Stomach (tissue), 9 donors: ENCODE measurements around the gene CHST11. TPM values are rescaled to one million over a fixed set of nuclear protein-coding genes. Genes with fewer than 3 reads are reported as not detected.

Experiments used
- DNase-seq, 2 donors: peaks; one replicate each; pipeline versions ENCODE4 v3.0.0 to v3.0.0-alpha.2; 2013 to 2019
- H3K27ac ChIP-seq, 5 donors: fragments of 200-600 bp in 4 of 5; sonication (generic) in 4 of 5; one replicate each; pipeline ENCODE4 v1.5.1; 2013 to 2019; ENCODE audit warnings: mild to moderate bottlenecking in 1 of 5, moderate library complexity in 1 of 5
- H3K27me3 ChIP-seq, 3 donors: fragments of 200-600 bp; sonication (generic); one replicate each; pipeline ENCODE4 v1.5.1; 2017 to 2019; ENCODE audit warnings: mixed run types in 1 of 3
- H3K36me3 ChIP-seq, 4 donors: fragments of 200-600 bp; sonication (generic); 1 replicate in 3 of 4; 2 replicates in 1 of 4; pipeline ENCODE4 v1.5.1; 2016 to 2019
- H3K4me1 ChIP-seq, 4 donors: fragments of 200-600 bp; sonication (generic); one replicate each; pipeline ENCODE4 v1.5.1; 2016 to 2019
- H3K4me3 ChIP-seq, 4 donors: fragments of 200-600 bp; sonication (generic) in 3 of 4; one replicate each; pipeline ENCODE4 v1.5.1; 2016 to 2019; ENCODE audit warnings: mild to moderate bottlenecking in 1 of 4
- H3K9me3 ChIP-seq, 4 donors: fragments of 200-600 bp; sonication (generic); one replicate each; pipeline ENCODE4 v1.5.1; 2016 to 2019
- EP300 ChIP-seq: sonication (generic); formaldehyde crosslinking; IDR thresholded peaks from one replicate; pipeline ENCODE4 v1.6.1; 2017; ENCODE audit warnings: antibody characterized with exemption
- POLR2A ChIP-seq, 4 donors: fragments of 450-650 bp; IDR thresholded peaks; one replicate each; pipeline ENCODE4 v1.6.1; 2016; ENCODE audit warnings: antibody characterized with exemption in 4 of 4, control low read depth in 2 of 4, mild to moderate bottlenecking in 1 of 4, moderate library complexity in 1 of 4
- POLR2AphosphoS5 ChIP-seq, 3 donors: sonication (generic); formaldehyde crosslinking; IDR thresholded peaks; one replicate each; pipeline ENCODE4 v1.6.1; 2016; ENCODE audit warnings: antibody characterized with exemption in 3 of 3
- WGBS, 5 donors: extraction: QIAGEN DNeasy Blood & Tissue Kit in 3 of 5; methylation state at CpG; one replicate each; pipeline versions ENCODE4 v1.1.5 to v1.1.7; 2013 to 2018; 5-methylcytosine and 5-hydroxymethylcytosine counted together
- intact Hi-C: fragments of 100-400 bp; cut with DNase I; formaldehyde crosslinking; loops from one replicate; pipeline ENCODE4 v1.15.1; 2023; ENCODE audit warnings: low total_unique reads
- polyA plus RNA-seq, 3 donors: library from polyadenylated mRNA; stranded (reverse); fragments of 200-250 nt; gene quantifications; one replicate each; pipeline ENCODE4 v1.2.3, GENCODE V29; 2013
- total RNA-seq, 5 donors: library from RNA; depleted of rRNA; stranded (reverse); fragments of >200 nt; gene quantifications; one replicate each; pipeline versions ENCODE4 v1.1.0 to v1.2.3, GENCODE V29; 2014 to 2016
- TF ChIP-seq, protein P1 (sequence below), 7 experiments: fragments of 450-650 bp in 4 of 7; fragments of 200-600 bp in 3 of 7; sonication (generic) in 3 of 7; IDR thresholded peaks; one replicate each; pipeline ENCODE4 v1.5.1; 2016 to 2019; ENCODE audit warnings: antibody characterized with exemption in 7 of 7, control low read depth in 2 of 7, mild to moderate bottlenecking in 1 of 7
- donor health status: healthy with polysubstance abuse.
- donor health status: Bipolar disorder and iron deficiency.
- donor health status: healthy.

CHST11 gene
- total and polyA plus RNA-seq, 8 donors, result 2.3 to 192 (median 18.6) TPM

DNA sequence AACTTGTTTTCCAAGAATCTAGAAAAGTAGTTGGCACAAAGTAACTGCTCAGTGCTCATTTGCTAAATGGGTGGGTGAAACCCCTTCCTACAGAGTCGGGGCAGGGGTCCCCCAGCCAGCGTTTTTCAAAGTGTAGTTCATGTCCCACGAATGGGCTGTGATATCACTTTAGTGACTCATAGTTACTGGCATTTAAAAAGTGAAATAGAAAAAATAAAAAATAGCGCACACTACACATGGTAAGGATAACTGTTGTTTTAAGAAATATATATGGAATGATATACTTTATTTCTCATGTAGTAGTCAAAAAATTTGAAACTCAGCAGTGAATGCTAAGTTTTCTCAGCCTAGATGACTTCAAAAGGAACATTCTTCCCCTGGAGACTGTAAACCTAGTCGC lies 250.4 kb downstream of the CHST11 start:
- Histone ChIP-seq H3K27me3 (no peaks in the 10 kb centered on the region), H3K27ac (no peak overlapping the region), H3K4me1 (peaks cover 4 to 36% (median 16%) of the 10 kb centered on the region in 4 donors), H3K4me3 (no peak overlapping the region), H3K9me3 (no peaks in the 10 kb centered on the region), H3K36me3 (no peaks in the 10 kb centered on the region)
- WGBS, 5 donors, result 39 to 58% (median 40%) methylated on average over 5 of the region's 5 CpGs
- intact Hi-C loops, result no loop called here
- TF ChIP-seq EP300 (no peak), POLR2A (IDR thresholded peaks at IDR 0.05) (no peak), POLR2AphosphoS5 (IDR thresholded peaks at IDR 0.05) (no peak)
- TF ChIP-seq, protein P1, sequence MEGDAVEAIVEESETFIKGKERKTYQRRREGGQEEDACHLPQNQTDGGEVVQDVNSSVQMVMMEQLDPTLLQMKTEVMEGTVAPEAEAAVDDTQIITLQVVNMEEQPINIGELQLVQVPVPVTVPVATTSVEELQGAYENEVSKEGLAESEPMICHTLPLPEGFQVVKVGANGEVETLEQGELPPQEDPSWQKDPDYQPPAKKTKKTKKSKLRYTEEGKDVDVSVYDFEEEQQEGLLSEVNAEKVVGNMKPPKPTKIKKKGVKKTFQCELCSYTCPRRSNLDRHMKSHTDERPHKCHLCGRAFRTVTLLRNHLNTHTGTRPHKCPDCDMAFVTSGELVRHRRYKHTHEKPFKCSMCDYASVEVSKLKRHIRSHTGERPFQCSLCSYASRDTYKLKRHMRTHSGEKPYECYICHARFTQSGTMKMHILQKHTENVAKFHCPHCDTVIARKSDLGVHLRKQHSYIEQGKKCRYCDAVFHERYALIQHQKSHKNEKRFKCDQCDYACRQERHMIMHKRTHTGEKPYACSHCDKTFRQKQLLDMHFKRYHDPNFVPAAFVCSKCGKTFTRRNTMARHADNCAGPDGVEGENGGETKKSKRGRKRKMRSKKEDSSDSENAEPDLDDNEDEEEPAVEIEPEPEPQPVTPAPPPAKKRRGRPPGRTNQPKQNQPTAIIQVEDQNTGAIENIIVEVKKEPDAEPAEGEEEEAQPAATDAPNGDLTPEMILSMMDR (IDR thresholded peaks at IDR 0.05), result no peak
- no peak for DNase-seq

DNA sequence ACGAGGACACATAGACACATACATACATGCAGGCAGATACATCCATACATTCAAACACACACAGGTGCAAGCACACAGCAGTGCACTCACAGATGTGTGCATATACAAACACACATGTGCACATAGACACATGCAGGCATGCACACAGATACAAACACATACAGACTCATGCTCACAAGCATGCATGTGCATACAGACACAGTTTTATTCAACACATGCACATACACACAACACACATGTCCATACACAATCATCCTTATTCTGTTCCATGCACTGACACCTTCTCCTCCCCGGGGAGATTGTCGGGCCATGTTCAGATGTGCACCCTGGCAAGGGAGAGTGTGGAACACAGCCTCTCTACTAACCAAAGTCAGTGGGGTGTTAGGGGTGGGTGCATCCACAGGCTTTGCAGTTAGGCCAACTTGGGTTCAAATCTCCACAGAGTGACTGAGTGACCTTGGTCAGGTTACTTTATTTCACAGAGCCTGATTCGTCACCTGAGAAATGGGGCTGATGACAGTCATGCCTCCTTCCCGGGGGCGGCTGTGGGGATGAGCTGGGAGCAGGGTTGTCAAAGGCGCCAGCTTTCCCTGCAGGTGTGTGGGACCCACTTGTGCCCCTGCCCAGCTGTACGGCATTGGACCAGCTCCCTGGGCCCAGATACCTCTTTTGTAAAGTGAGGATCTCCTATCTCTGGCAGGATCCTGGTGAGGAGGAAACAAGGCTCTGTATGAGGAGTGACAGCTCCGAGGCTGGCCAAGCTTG lies 251.2 kb downstream of the CHST11 start:
- no peak for DNase-seq
- Histone ChIP-seq H3K4me3 (no peak overlapping the region), H3K27ac (no peak overlapping the region), H3K36me3 (no peaks in the 10 kb centered on the region), H3K27me3 (no peaks in the 10 kb centered on the region), H3K4me1 (peaks cover 12 to 41% (median 22%) of the 10 kb centered on the region in 4 donors), H3K9me3 (no peaks in the 10 kb centered on the region)
- WGBS, 5 donors, result 87 to 93% (median 90%) methylated on average over 5 to 9 of the region's 9 CpGs
- no peak for TF ChIP-seq POLR2AphosphoS5 (IDR thresholded peaks at IDR 0.05)
- TF ChIP-seq POLR2A (IDR thresholded peaks at IDR 0.05), result no peak
- TF ChIP-seq, protein P1 (IDR thresholded peaks at IDR 0.05), result no peak
- TF ChIP-seq EP300, result no peak
- intact Hi-C loops, result no loop called here

DNA sequence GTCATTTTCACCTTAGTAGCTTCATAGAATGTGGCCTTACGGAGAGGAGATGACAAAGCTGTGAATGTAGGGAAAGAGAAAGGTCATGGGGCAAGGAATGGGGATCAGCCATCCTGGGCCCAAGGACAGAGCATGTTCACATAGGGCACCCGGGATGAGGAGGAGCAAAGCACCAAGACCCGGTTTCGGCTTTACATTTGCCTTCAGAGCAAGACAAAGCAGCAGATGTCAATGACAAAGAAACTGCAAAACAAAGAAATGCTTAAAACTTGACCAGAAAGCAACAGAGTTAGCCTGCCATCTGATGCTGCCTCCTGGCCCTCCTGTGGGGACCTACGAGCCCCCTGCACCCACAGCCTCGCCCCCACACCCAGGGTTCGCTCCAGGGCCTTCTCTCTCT lies 252.1 kb downstream of the CHST11 start:
- 94 to 98% (median 95%) methylated on average over 7 of the region's 7 CpGs for WGBS, 5 donors
- Histone ChIP-seq H3K4me1 (peaks cover 15 to 50% (median 29%) of the 10 kb centered on the region in 4 donors), H3K36me3 (no peaks in the 10 kb centered on the region), H3K27ac (no peak overlapping the region), H3K4me3 (no peak overlapping the region), H3K9me3 (no peaks in the 10 kb centered on the region), H3K27me3 (no peaks in the 10 kb centered on the region)
- TF ChIP-seq, protein P1 (IDR thresholded peaks at IDR 0.05), result no peak
- TF ChIP-seq POLR2A (IDR thresholded peaks at IDR 0.05) (no peak), POLR2AphosphoS5 (IDR thresholded peaks at IDR 0.05) (no peak), EP300 (no peak)
- no peak for DNase-seq
- intact Hi-C loops, result no loop called here

DNA sequence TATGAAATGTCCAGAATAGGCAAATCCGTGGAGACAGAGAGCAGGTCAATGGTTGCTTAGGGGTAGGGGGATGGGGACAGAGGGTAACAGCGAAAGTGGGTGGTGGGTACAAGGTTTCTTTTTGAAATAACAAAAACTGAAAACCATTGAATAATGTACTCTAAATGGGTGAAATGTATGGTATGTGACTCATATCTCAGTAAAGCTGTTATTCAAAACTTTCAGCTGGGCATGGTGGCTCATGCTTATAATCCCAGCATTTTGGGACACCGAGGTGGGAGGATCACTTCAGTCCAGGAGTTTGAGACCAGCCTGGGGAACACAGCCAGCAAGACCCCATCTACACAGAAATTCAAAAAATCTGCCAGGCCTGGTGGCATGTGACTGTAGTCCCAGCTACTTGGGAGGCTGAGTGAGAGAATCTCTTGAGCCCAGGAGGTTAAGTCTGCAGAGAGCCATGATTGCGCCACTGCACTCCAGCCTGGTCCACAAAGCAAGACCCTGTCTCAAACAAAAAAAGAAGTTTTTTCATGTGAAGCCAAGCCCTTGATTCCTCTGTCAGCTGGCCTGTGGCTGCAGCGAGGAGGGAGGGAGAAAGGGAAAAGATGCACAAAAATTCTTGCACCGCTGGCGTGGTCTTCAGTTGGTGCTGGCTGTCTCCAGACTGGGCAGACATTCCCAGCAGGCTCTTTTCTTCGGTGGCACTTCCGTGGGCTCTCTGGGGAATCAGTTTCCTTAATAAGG lies 253.1 kb downstream of the CHST11 start:
- WGBS, 5 donors, result 83 to 94% (median 90%) methylated on average over 9 of the region's 9 CpGs
- H3K27ac ChIP-seq, result peak overlapping the region in 3 of 5 donors; percentile 61 to 73 (median 70)
- intact Hi-C loops, result loop anchor here (10.0 kb wide), 1 partner anchor 85 kb away; no protein-coding TSS in a partner anchor

More for the DNA sequence above, 253.1 kb downstream of the CHST11 start:
- DNase-seq, result no peak
- TF ChIP-seq POLR2A (IDR thresholded peaks at IDR 0.05) (no peak), POLR2AphosphoS5 (IDR thresholded peaks at IDR 0.05) (no peak)
- Histone ChIP-seq H3K4me3 (no peak overlapping the region), H3K4me1 (peaks cover 15 to 51% (median 31%) of the 10 kb centered on the region in 4 donors), H3K36me3 (no peaks in the 10 kb centered on the region), H3K27me3 (no peaks in the 10 kb centered on the region), H3K9me3 (no peaks in the 10 kb centered on the region)
